Fibroblast of villous mesenchyme (primary cell): ENCODE results near the gene CLDN17. TPM values are rescaled to one million over a fixed set of nuclear protein-coding genes. Genes with fewer than 3 reads are reported as not detected.

Experiments
- DNase-seq: peaks from one replicate; pipeline ENCODE4 v3.0.0-alpha.2; 2010; ENCODE audit warnings: low read depth
- H3K4me3 ChIP-seq: 2 replicates; pipeline ENCODE4 v1.5.1; 2011; ENCODE audit warnings: low read depth, mild to moderate bottlenecking, low read length
- CTCF ChIP-seq: IDR thresholded peaks from 2 replicates; pipeline ENCODE4 v1.5.1; 2012; ENCODE audit warnings: low read depth, mild to moderate bottlenecking, low read length; ENCODE audit not compliant: insufficient read depth
- total RNA-seq: library from RNA; depleted of rRNA; stranded (reverse); fragments of >200 nt; gene quantifications from 2 replicates; pipeline ENCODE4 v1.2.3, GENCODE V29; 2012

Gene CLDN17
- total RNA-seq, 1 donor: not detected

- TF ChIP-seq CTCF: no peak
- no peak for DNase-seq
- H3K4me3 ChIP-seq: no peak overlapping the region
Measured at GRCh38 chr21:30138483-30138882, 28.1 kb downstream of the CLDN17 start.

- no peak for DNase-seq
- H3K4me3 ChIP-seq: no peak overlapping the region
- TF ChIP-seq CTCF: no peak
Measured at GRCh38 chr21:30129246-30129645, 37.4 kb downstream of the CLDN17 start.

GRCh38 chr21:30126576-30126975 is 40.0 kb downstream of the CLDN17 start:
- DNase-seq: no peak
- TF ChIP-seq CTCF: no peak

GRCh38 chr21:30117631-30118030 is 49.0 kb downstream of the CLDN17 start:
- TF ChIP-seq CTCF: no peak
- DNase-seq: no peak
- no peak overlapping the region for H3K4me3 ChIP-seq

More at GRCh38 chr21:30126576-30126975, 40.0 kb downstream of the CLDN17 start:
- no peak overlapping the region for H3K4me3 ChIP-seq

GRCh38 chr21:30116479-30116878 is 50.1 kb downstream of the CLDN17 start:
- no peak for DNase-seq
- no peak overlapping the region for H3K4me3 ChIP-seq
- no peak for TF ChIP-seq CTCF

Other genes starting within 250 kb of the CLDN17 start
- gene GRIK1, start 226.8 kb downstream of the CLDN17 start, total RNA-seq: under 0.01 TPM in 1 of 2 replicates, not detected in the other
- not detected in 2 replicates for gene CLDN8, start 49.3 kb upstream of the CLDN17 start, total RNA-seq
- gene KRTAP24-1, start 116.1 kb upstream of the CLDN17 start, total RNA-seq: not detected in 2 replicates
- not detected in 2 replicates for gene KRTAP25-1, start 122.7 kb upstream of the CLDN17 start, total RNA-seq
- not detected in 2 replicates for gene KRTAP26-1, start 153.5 kb upstream of the CLDN17 start, total RNA-seq
- gene KRTAP27-1, start 170.9 kb upstream of the CLDN17 start, total RNA-seq: not detected in 2 replicates
- gene KRTAP23-1, start 181.8 kb upstream of the CLDN17 start, total RNA-seq: not detected in 2 replicates
- not detected in 2 replicates for gene KRTAP13-2, start 205.5 kb upstream of the CLDN17 start, total RNA-seq
- not detected in 2 replicates for gene KRTAP13-1, start 229.2 kb upstream of the CLDN17 start, total RNA-seq